ENCODE measurements around the gene EPB41L4B.
A peak's percentile ranks its signal among the peaks of the same experiment; 100 is the strongest.
"Not testable (repeated sequence)": the region's sequence is repeated elsewhere in the genome, so short reads cannot be mapped to it uniquely, and the experiment has no call there.

Gene EPB41L4B

GRCh38 chr9:109320742-109321448 lies at the start of gene EPB41L4B:
EPB41L4B (minus strand) TSS chr9:109321059; CDS start chr9:109320446, 613 bp downstream.
- peak; percentile 87 to 89 for DNase-seq (ENCODE audit: low read depth in 2 of 2)

- DNase-seq (ENCODE audit: low read depth in 2 of 2), result no peak
Measured at GRCh38 chr9:109369285-109369684, 48.4 kb upstream of the EPB41L4B start.

GRCh38 chr9:109360771-109361170 lies 39.9 kb upstream of the EPB41L4B start:
- DNase-seq (ENCODE audit: low read depth in 2 of 2), result no peak

- DNase-seq (ENCODE audit: low read depth in 2 of 2), result not testable (repeated sequence)
Measured at GRCh38 chr9:109358968-109359603, 38.2 kb upstream of the EPB41L4B start.

GRCh38 chr9:109355564-109356297 lies 34.9 kb upstream of the EPB41L4B start:
- DNase-seq (ENCODE audit: low read depth in 2 of 2), result no peak

- DNase-seq (ENCODE audit: low read depth in 2 of 2), result no peak
Measured at GRCh38 chr9:109354190-109354589, 33.3 kb upstream of the EPB41L4B start.

GRCh38 chr9:109351032-109351431 lies 30.2 kb upstream of the EPB41L4B start:
- DNase-seq (ENCODE audit: low read depth in 2 of 2), result no peak

- no peak for DNase-seq (ENCODE audit: low read depth in 2 of 2)
Measured at GRCh38 chr9:109349421-109349846, 28.6 kb upstream of the EPB41L4B start.

- no peak for DNase-seq (ENCODE audit: low read depth in 2 of 2)
Measured at GRCh38 chr9:109346904-109347303, 26.0 kb upstream of the EPB41L4B start.

- no peak for DNase-seq (ENCODE audit: low read depth in 2 of 2)
Measured at GRCh38 chr9:109344866-109345265, 24.0 kb upstream of the EPB41L4B start.

- no peak for DNase-seq (ENCODE audit: low read depth in 2 of 2)
Measured at GRCh38 chr9:109342878-109343277, 22.0 kb upstream of the EPB41L4B start.

GRCh38 chr9:109341561-109341960 lies 20.7 kb upstream of the EPB41L4B start:
- DNase-seq (ENCODE audit: low read depth in 2 of 2), result no peak

GRCh38 chr9:109340979-109341378 lies 20.1 kb upstream of the EPB41L4B start:
- DNase-seq (ENCODE audit: low read depth in 2 of 2), result not testable (repeated sequence)

GRCh38 chr9:109336409-109336808 lies 15.6 kb upstream of the EPB41L4B start:
- no peak for DNase-seq (ENCODE audit: low read depth in 2 of 2)

- no peak for DNase-seq (ENCODE audit: low read depth in 2 of 2)
Measured at GRCh38 chr9:109335929-109336328, 15.1 kb upstream of the EPB41L4B start.

- no peak for DNase-seq (ENCODE audit: low read depth in 2 of 2)
Measured at GRCh38 chr9:109335121-109335520, 14.3 kb upstream of the EPB41L4B start.

GRCh38 chr9:109331353-109331752 lies 10.5 kb upstream of the EPB41L4B start:
- DNase-seq (ENCODE audit: low read depth in 2 of 2), result no peak

GRCh38 chr9:109329638-109330258 lies 8.9 kb upstream of the EPB41L4B start:
- no peak for DNase-seq (ENCODE audit: low read depth in 2 of 2)

- no peak for DNase-seq (ENCODE audit: low read depth in 2 of 2)
Measured at GRCh38 chr9:109328978-109329637, 8.2 kb upstream of the EPB41L4B start.

- DNase-seq (ENCODE audit: low read depth in 2 of 2), result no peak
Measured at GRCh38 chr9:109325089-109325488, 4.2 kb upstream of the EPB41L4B start.

- DNase-seq (ENCODE audit: low read depth in 2 of 2), result no peak
Measured at GRCh38 chr9:109323771-109324170, 2.9 kb upstream of the EPB41L4B start.

GRCh38 chr9:109321727-109322126 lies 868 bp upstream of the EPB41L4B start:
- no peak for DNase-seq (ENCODE audit: low read depth in 2 of 2)
